ENCODE results near the gene TYMP. TPM values are rescaled to one million over a fixed set of nuclear protein-coding genes. Genes with fewer than 3 reads are reported as not detected.
"Not testable (repeated sequence)": the region's sequence is repeated elsewhere in the genome, so short reads cannot be mapped to it uniquely, and the experiment has no call there.

TYMP gene
- total RNA-seq, 1 experiment from 2014 or later: 0.58 TPM

DNA sequence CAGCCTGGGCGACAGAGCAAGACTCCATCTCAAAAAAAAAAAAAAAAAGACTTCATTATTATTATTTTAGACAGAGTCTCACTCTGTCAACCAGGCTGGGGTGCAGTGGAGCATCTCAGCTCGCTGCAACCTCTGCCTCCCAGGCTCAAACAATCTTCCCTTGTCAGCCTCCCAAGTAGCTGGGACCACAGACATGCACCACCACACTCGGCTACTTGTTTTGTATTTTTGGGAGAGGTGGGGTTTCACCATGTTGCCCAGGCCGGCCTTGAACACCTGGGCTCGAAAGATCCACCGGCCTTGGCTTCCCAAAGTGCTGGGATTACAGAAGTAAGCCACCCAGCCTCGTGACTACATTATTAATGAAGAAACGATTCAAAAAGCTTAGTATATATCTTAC is 5.3 kb upstream of the TYMP start:
- no peaks in the 10 kb centered on the region for H3K9me3 ChIP-seq (ENCODE audit: low read depth, low read length, poor library complexity, severe bottlenecking)

DNA sequence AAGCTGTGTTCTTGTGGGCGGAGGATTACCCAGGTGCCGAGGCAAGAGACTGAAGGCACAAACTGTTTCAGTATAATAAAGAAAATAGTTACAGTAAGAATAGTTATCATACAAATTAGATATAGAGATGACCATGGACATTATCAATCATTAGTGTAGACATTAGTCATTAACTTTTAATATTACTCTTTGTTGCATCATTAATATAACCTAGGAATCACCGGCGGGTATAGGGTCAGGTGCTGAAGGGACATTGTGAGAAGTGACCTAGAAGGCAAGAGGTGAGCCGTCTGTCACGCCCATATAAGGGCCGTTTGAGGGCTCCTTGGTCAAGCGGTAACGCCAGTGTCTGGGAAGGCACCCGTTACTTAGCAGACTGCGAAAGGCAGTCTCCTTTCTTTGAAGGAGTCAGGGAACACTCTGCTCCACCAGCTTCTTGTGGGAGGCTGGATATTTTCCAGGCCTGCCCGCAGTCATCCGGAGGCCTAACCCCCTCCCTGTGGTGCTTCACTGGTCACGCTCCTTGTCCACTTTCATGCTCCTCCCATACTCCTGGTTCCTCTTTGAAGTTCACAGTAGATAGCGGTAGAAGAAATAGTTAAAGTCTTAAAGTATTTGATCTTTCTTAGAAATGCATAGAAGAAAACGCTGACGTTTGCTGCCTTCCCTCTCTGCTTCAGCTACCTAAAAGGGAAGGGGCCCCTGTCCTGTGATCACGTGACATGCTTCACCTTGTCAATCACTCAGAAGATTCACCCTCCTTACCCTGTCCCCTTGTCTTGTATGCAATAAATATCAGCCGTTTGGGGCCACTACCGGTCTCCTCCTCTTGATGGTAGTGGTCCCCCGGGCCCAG is 4.3 kb upstream of the TYMP start:
- POLR2A ChIA-PET (ENCODE audit: low non-redundant PET); CTCF ChIA-PET; H3K4me3 ChIP-seq (ENCODE audit: low read depth, low read length, poor library complexity, severe bottlenecking); BruUV-seq (replicated peaks); intact Hi-C loops (cut with micrococcal nuclease; ENCODE audit: unreplicated experiment); H3K36me3 ChIP-seq (ENCODE audit: insufficient read depth, low read length, poor library complexity, severe bottlenecking); DNase-seq (ENCODE audit: low spot score); H3K27ac ChIP-seq (ENCODE audit: low read depth, low read length, poor library complexity, severe bottlenecking); H3K9me3 ChIP-seq (ENCODE audit: low read depth, low read length, poor library complexity, severe bottlenecking): not testable (repeated sequence)
- Histone ChIP-seq H3K4me1 (ENCODE audit: insufficient read depth, low read length, poor library complexity, severe bottlenecking) (peaks cover 17% of the 10 kb centered on the region), H3K27me3 (replicated peaks; ENCODE audit: insufficient read depth, low read depth, low read length, poor library complexity) (peaks cover 23% of the 10 kb centered on the region)

More for the DNA sequence above, 5.3 kb upstream of the TYMP start:
- Histone ChIP-seq H3K36me3 (ENCODE audit: insufficient read depth, low read length, poor library complexity, severe bottlenecking) (no peaks in the 10 kb centered on the region), H3K27me3 (replicated peaks; ENCODE audit: insufficient read depth, low read depth, low read length, poor library complexity) (peaks cover 18% of the 10 kb centered on the region), H3K27ac (ENCODE audit: low read depth, low read length, poor library complexity, severe bottlenecking) (no peak overlapping the region), H3K4me1 (ENCODE audit: insufficient read depth, low read length, poor library complexity, severe bottlenecking) (peaks cover 23% of the 10 kb centered on the region), H3K4me3 (ENCODE audit: low read depth, low read length, poor library complexity, severe bottlenecking) (no peak overlapping the region)
- intact Hi-C loops (cut with micrococcal nuclease; ENCODE audit: unreplicated experiment): no loop called here
- ChIA-PET POLR2A (ENCODE audit: low non-redundant PET) (no interaction called here), CTCF (interaction anchor here (1.4 kb wide), 1 partner anchor 9 kb away, joined by 13 read pairs; the partner anchor contains the start of gene SCO2)
- DNase-seq (ENCODE audit: low spot score): no peak
- BruUV-seq (replicated peaks): no TSS peak
- TF ChIP-seq, protein P1, sequence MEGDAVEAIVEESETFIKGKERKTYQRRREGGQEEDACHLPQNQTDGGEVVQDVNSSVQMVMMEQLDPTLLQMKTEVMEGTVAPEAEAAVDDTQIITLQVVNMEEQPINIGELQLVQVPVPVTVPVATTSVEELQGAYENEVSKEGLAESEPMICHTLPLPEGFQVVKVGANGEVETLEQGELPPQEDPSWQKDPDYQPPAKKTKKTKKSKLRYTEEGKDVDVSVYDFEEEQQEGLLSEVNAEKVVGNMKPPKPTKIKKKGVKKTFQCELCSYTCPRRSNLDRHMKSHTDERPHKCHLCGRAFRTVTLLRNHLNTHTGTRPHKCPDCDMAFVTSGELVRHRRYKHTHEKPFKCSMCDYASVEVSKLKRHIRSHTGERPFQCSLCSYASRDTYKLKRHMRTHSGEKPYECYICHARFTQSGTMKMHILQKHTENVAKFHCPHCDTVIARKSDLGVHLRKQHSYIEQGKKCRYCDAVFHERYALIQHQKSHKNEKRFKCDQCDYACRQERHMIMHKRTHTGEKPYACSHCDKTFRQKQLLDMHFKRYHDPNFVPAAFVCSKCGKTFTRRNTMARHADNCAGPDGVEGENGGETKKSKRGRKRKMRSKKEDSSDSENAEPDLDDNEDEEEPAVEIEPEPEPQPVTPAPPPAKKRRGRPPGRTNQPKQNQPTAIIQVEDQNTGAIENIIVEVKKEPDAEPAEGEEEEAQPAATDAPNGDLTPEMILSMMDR (conservative IDR thresholded peaks at IDR 0.05; ENCODE audit: low read depth, low read length): no peak
- no peak for TF ChIP-seq EZH2 (IDR thresholded peaks at IDR 0.05; ENCODE audit: borderline replicate concordance, low read depth, low read length, poor library complexity, severe bottlenecking)

DNA sequence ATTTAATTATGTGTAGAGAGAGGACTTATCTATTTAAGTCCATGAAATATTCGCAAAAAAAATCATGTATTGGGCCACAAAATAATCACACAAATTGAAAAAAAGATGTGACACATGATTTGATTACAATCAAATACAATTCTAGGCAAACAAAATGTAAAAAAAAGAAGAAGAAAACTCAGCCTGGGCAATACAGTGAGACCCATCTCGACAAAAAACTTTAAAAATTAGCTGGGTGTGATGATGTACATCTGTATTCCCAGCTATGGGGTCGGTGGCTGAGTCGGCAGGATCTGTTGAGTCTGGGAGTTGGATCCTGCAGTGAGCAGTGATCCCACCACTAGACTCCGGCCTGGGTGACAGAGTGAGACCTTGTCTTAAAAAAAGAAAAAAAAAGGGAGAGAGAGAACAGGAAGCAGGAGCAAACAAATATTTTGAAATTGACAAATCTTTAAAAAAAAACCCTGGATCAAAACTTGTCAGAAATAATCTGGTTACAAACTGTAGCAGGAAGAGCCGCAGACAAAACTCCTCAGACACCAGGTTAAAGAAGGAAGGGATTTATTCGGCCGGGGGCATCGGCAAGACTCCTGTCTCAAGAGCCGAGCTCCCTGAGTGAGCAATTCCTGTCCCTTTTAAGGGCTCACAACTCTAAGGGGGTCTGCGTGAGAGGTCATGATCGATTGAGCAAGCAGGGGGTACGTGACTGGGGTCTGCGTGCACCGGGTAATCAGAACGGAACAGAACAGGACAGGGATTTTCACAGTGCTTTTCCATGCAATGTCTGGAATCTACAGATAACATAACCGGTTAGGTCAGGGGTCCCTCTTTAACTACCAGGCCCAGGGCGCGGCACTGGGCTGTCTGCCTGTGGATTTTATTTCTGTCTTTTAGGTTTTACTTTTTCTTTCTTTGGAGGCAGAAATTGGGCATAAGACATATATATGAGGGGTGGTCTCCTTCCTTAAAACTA is 3.3 kb upstream of the TYMP start:
- DNase-seq (ENCODE audit: low spot score): no peak
- Histone ChIP-seq H3K9me3 (ENCODE audit: low read depth, low read length, poor library complexity, severe bottlenecking) (no peaks in the 10 kb centered on the region), H3K27me3 (replicated peaks; ENCODE audit: insufficient read depth, low read depth, low read length, poor library complexity) (peaks cover 23% of the 10 kb centered on the region), H3K4me3 (ENCODE audit: low read depth, low read length, poor library complexity, severe bottlenecking) (no peak overlapping the region), H3K36me3 (ENCODE audit: insufficient read depth, low read length, poor library complexity, severe bottlenecking) (no peaks in the 10 kb centered on the region), H3K27ac (ENCODE audit: low read depth, low read length, poor library complexity, severe bottlenecking) (no peak overlapping the region), H3K4me1 (ENCODE audit: insufficient read depth, low read length, poor library complexity, severe bottlenecking) (peaks cover 17% of the 10 kb centered on the region)
- intact Hi-C loops (cut with micrococcal nuclease; ENCODE audit: unreplicated experiment): no loop called here
- CTCF ChIA-PET: no interaction called here
- no TSS peak for BruUV-seq (replicated peaks)
- POLR2A ChIA-PET (ENCODE audit: low non-redundant PET): no interaction called here
- TF ChIP-seq EZH2 (IDR thresholded peaks at IDR 0.05; ENCODE audit: borderline replicate concordance, low read depth, low read length, poor library complexity, severe bottlenecking): no peak
- TF ChIP-seq, protein P1 (conservative IDR thresholded peaks at IDR 0.05; ENCODE audit: low read depth, low read length): no peak
